GM12878 (cell line): ENCODE results near the gene IQCH. TPM values are rescaled to one million over a fixed set of nuclear protein-coding genes. Genes with fewer than 3 reads are reported as not detected.

Experiments used
- E4F1 ChIP-seq: fragments of 450-650 bp; IDR thresholded peaks from 2 replicates; pipeline ENCODE4 v1.6.1; 2018; ENCODE audit warnings: borderline replicate concordance, mild to moderate bottlenecking; ENCODE audit not compliant: partially characterized antibody
- POU2F2 ChIP-seq: IDR thresholded peaks from 3 replicates; pipeline ENCODE4 v1.6.1; 2011; ENCODE audit warnings: low read depth, mild to moderate bottlenecking, low read length, borderline replicate concordance
- SUPT20H ChIP-seq: IDR thresholded peaks from 2 replicates; pipeline ENCODE4 v1.6.1; 2011; ENCODE audit warnings: low read depth, mild to moderate bottlenecking, low read length, moderate library complexity, borderline replicate concordance; ENCODE audit not compliant: control insufficient read depth
- polyA plus RNA-seq, 11 experiments: library from polyadenylated mRNA; depleted of rRNA in 4 of 11; unstranded in 6 of 11; stranded (reverse) in 5 of 11; fragments of >200 nt; fragmentation: Nextera tagmentation in 4 of 11; fragmentation: Illumina TruSeq in 1 of 11; extraction: Ambion mirVana in 4 of 11; extraction: Trizol in 1 of 11; gene quantifications; 1 replicate in 1 of 11; 2 replicates in 10 of 11; pipeline versions ENCODE4 v1.2.1 to v1.2.3, GENCODE V29; 2011 to 2016; ENCODE audit warnings: inconsistent platforms in 2 of 11, missing spikeins in 2 of 11, low read depth in 1 of 11
- total RNA-seq, 4 experiments: library from RNA; depleted of rRNA in 3 of 4; stranded (reverse); fragments of >200 nt in 3 of 4; fragmentation: Illumina TruSeq in 1 of 4; extraction: Trizol in 1 of 4; gene quantifications; 2 replicates each; pipeline versions ENCODE4 v1.2.1 to v1.2.3, GENCODE V29; 2013 to 2021
- TF ChIP-seq, protein P1 (sequence below): fragments of 450-650 bp; formaldehyde crosslinking; IDR thresholded peaks from 2 replicates; pipeline ENCODE4 v1.4.0; 2020; ENCODE audit warnings: mild to moderate bottlenecking, moderate library complexity
- TF ChIP-seq, protein P2 (sequence below): fragments of 450-650 bp; IDR thresholded peaks from 2 replicates; pipeline ENCODE4 v1.6.1; 2017; ENCODE audit warnings: low read depth, mild to moderate bottlenecking, moderate library complexity
- TF ChIP-seq, protein P3 (sequence below): IDR thresholded peaks from 2 replicates; pipeline ENCODE4 v1.6.1; 2011; ENCODE audit warnings: borderline replicate concordance, low read depth, mild to moderate bottlenecking, moderate library complexity, mixed read lengths, low read length; ENCODE audit not compliant: insufficient read depth; ENCODE audit errors: extremely low read length
- TF ChIP-seq, protein P4 (sequence below), 3 experiments: IDR thresholded peaks in 2 of 3; conservative IDR thresholded peaks in 1 of 3; 2 replicates each; pipeline ENCODE4 v1.5.1; 2011; ENCODE audit warnings: low read depth in 3 of 3, low read length in 3 of 3, mild to moderate bottlenecking in 3 of 3, control low read depth in 2 of 3, moderate library complexity in 2 of 3, inconsistent platforms in 1 of 3, mixed read lengths in 1 of 3; ENCODE audit not compliant: control insufficient read depth in 2 of 3, insufficient read depth in 1 of 3; ENCODE audit errors: extremely low read depth in 1 of 3
- TF ChIP-seq, protein P5 (sequence below): fragments of 450-650 bp; IDR thresholded peaks from 2 replicates; pipeline ENCODE4 v1.6.1; 2016; ENCODE audit warnings: mild to moderate bottlenecking, moderate library complexity, borderline replicate concordance

Gene IQCH
- total and polyA plus RNA-seq, 10 of the 15 experiments (the other 5 are each of a cell fraction or from before 2014, with no cell fraction given): 0.29 to 1.3 (median 0.99) TPM

- TF ChIP-seq, protein P1, sequence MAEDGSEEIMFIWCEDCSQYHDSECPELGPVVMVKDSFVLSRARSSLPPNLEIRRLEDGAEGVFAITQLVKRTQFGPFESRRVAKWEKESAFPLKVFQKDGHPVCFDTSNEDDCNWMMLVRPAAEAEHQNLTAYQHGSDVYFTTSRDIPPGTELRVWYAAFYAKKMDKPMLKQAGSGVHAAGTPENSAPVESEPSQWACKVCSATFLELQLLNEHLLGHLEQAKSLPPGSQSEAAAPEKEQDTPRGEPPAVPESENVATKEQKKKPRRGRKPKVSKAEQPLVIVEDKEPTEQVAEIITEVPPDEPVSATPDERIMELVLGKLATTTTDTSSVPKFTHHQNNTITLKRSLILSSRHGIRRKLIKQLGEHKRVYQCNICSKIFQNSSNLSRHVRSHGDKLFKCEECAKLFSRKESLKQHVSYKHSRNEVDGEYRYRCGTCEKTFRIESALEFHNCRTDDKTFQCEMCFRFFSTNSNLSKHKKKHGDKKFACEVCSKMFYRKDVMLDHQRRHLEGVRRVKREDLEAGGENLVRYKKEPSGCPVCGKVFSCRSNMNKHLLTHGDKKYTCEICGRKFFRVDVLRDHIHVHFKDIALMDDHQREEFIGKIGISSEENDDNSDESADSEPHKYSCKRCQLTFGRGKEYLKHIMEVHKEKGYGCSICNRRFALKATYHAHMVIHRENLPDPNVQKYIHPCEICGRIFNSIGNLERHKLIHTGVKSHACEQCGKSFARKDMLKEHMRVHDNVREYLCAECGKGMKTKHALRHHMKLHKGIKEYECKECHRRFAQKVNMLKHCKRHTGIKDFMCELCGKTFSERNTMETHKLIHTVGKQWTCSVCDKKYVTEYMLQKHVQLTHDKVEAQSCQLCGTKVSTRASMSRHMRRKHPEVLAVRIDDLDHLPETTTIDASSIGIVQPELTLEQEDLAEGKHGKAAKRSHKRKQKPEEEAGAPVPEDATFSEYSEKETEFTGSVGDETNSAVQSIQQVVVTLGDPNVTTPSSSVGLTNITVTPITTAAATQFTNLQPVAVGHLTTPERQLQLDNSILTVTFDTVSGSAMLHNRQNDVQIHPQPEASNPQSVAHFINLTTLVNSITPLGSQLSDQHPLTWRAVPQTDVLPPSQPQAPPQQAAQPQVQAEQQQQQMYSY (CRISPR knock-in tag): no peak
- TF ChIP-seq, protein P2, sequence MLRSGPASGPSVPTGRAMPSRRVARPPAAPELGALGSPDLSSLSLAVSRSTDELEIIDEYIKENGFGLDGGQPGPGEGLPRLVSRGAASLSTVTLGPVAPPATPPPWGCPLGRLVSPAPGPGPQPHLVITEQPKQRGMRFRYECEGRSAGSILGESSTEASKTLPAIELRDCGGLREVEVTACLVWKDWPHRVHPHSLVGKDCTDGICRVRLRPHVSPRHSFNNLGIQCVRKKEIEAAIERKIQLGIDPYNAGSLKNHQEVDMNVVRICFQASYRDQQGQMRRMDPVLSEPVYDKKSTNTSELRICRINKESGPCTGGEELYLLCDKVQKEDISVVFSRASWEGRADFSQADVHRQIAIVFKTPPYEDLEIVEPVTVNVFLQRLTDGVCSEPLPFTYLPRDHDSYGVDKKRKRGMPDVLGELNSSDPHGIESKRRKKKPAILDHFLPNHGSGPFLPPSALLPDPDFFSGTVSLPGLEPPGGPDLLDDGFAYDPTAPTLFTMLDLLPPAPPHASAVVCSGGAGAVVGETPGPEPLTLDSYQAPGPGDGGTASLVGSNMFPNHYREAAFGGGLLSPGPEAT: no peak
- no peak for TF ChIP-seq POU2F2
- TF ChIP-seq, protein P3, sequence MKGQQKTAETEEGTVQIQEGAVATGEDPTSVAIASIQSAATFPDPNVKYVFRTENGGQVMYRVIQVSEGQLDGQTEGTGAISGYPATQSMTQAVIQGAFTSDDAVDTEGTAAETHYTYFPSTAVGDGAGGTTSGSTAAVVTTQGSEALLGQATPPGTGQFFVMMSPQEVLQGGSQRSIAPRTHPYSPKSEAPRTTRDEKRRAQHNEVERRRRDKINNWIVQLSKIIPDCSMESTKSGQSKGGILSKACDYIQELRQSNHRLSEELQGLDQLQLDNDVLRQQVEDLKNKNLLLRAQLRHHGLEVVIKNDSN: no peak
- TF ChIP-seq, protein P4, sequence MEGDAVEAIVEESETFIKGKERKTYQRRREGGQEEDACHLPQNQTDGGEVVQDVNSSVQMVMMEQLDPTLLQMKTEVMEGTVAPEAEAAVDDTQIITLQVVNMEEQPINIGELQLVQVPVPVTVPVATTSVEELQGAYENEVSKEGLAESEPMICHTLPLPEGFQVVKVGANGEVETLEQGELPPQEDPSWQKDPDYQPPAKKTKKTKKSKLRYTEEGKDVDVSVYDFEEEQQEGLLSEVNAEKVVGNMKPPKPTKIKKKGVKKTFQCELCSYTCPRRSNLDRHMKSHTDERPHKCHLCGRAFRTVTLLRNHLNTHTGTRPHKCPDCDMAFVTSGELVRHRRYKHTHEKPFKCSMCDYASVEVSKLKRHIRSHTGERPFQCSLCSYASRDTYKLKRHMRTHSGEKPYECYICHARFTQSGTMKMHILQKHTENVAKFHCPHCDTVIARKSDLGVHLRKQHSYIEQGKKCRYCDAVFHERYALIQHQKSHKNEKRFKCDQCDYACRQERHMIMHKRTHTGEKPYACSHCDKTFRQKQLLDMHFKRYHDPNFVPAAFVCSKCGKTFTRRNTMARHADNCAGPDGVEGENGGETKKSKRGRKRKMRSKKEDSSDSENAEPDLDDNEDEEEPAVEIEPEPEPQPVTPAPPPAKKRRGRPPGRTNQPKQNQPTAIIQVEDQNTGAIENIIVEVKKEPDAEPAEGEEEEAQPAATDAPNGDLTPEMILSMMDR (IDR thresholded peaks at IDR 0.05 in 2 of 3, conservative IDR thresholded peaks at IDR 0.05 in 1 of 3; ENCODE audit: control insufficient read depth in 2 of 3, extremely low read depth in 1 of 3, insufficient read depth in 1 of 3, low read depth in 3 of 3, low read length in 3 of 3): no peak
- TF ChIP-seq SUPT20H: no peak
- no peak for TF ChIP-seq E4F1
- TF ChIP-seq, protein P5, sequence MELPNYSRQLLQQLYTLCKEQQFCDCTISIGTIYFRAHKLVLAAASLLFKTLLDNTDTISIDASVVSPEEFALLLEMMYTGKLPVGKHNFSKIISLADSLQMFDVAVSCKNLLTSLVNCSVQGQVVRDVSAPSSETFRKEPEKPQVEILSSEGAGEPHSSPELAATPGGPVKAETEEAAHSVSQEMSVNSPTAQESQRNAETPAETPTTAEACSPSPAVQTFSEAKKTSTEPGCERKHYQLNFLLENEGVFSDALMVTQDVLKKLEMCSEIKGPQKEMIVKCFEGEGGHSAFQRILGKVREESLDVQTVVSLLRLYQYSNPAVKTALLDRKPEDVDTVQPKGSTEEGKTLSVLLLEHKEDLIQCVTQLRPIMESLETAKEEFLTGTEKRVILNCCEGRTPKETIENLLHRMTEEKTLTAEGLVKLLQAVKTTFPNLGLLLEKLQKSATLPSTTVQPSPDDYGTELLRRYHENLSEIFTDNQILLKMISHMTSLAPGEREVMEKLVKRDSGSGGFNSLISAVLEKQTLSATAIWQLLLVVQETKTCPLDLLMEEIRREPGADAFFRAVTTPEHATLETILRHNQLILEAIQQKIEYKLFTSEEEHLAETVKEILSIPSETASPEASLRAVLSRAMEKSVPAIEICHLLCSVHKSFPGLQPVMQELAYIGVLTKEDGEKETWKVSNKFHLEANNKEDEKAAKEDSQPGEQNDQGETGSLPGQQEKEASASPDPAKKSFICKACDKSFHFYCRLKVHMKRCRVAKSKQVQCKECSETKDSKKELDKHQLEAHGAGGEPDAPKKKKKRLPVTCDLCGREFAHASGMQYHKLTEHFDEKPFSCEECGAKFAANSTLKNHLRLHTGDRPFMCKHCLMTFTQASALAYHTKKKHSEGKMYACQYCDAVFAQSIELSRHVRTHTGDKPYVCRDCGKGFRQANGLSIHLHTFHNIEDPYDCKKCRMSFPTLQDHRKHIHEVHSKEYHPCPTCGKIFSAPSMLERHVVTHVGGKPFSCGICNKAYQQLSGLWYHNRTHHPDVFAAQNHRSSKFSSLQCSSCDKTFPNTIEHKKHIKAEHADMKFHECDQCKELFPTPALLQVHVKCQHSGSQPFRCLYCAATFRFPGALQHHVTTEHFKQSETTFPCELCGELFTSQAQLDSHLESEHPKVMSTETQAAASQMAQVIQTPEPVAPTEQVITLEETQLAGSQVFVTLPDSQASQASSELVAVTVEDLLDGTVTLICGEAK: no peak
Observed at GRCh38 chr15:67369359-67369998, 114.9 kb downstream of the IQCH start (continued).
